HepG2 (cell line): ENCODE data around the gene MAP3K20. TPM values are rescaled to one million over a fixed set of nuclear protein-coding genes. Genes with fewer than 3 reads are reported as not detected.

ENCODE experiments used
- ATAC-seq: fragments of 200-7000 bp; cut with Tn5 transposase; 3 replicates; pipeline ENCODE4 v1.9.1; 2020; ENCODE audit warnings: mild to moderate bottlenecking, moderate library complexity
- BruUV-seq: library from RNA; stranded (reverse); fragments of 400-500 nt; replicated peaks from 2 replicates; lab custom pipeline; 2021; lab: Mats Ljungman, UMichigan
- CTCF ChIA-PET: fragments of 300-600 bp; formaldehyde crosslinking; extraction: SDS; loops from one replicate; lab custom pipeline; 2021; ENCODE audit warnings: low total read pairs, inconsistent platforms, low intra/inter-chr PET ratio; lab: Yijun Ruan, JAX
- POLR2A ChIA-PET: fragments of 350-600 bp; sonication (Branson Sonifier 250); formaldehyde crosslinking; loops from one replicate; lab custom pipeline; 2020; ENCODE audit warnings: antibody characterized with exemption, inconsistent platforms; lab: Yijun Ruan, JAX
- DNase-seq: peaks from one replicate; pipeline ENCODE4 v3.0.0-alpha.2; 2015; ENCODE audit warnings: low spot score
- FAIRE-seq: peaks from 3 replicates; lab custom pipeline; 2011; peaks lifted over from hg19 to GRCh38; lab: Jason Lieb, UNC
- H2AFZ ChIP-seq: one replicate; pipeline ENCODE4 v1.6.1; 2011; ENCODE audit warnings: low read length, inconsistent platforms
- H3K27ac ChIP-seq: fragments of 300-600 bp; 3 replicates; pipeline ENCODE4 v1.8.0; 2011; ENCODE audit warnings: mixed run types, mild to moderate bottlenecking, mixed read lengths, low read length, inconsistent platforms; ENCODE audit not compliant: insufficient read depth; ENCODE audit errors: extremely low read length
- H3K27me3 ChIP-seq, 2 experiments: fragments of 200-600 bp in 1 of 2; 2 replicates in 1 of 2; 3 replicates in 1 of 2; pipeline versions ENCODE4 v1.6.0 to v1.8.0; 2011; ENCODE audit warnings: low read length in 2 of 2, mild to moderate bottlenecking in 2 of 2, moderate library complexity in 2 of 2, inconsistent platforms in 1 of 2; ENCODE audit not compliant: insufficient read depth in 2 of 2, control insufficient read depth in 1 of 2
- H3K36me3 ChIP-seq, 2 experiments: fragments of 200-600 bp in 1 of 2; replicated peaks in 1 of 2; 2 replicates in 1 of 2; 3 replicates in 1 of 2; pipeline versions ENCODE4 v1.5.1 to v1.8.0; 2011; ENCODE audit warnings: low read length in 2 of 2, inconsistent platforms in 1 of 2; ENCODE audit not compliant: insufficient read depth in 2 of 2, control insufficient read depth in 1 of 2
- H3K4me1 ChIP-seq: 2 replicates; pipeline ENCODE4 v1.5.1; 2012; ENCODE audit warnings: low read length, inconsistent platforms; ENCODE audit not compliant: insufficient read depth
- H3K4me2 ChIP-seq: 2 replicates; pipeline ENCODE4 v1.6.0; 2011; ENCODE audit warnings: low read depth, low read length, inconsistent platforms
- H3K4me3 ChIP-seq, 3 experiments: fragments of 200-600 bp in 1 of 3; sonication (generic), shearing (Covaris generic) in 1 of 3; replicated peaks in 1 of 3; 2 replicates each; pipeline ENCODE4 v1.5.1; 2011 to 2016; ENCODE audit warnings: low read length in 3 of 3, inconsistent platforms in 2 of 3, low read depth in 2 of 3, mild to moderate bottlenecking in 2 of 3, control low read depth in 1 of 3, mixed read lengths in 1 of 3; ENCODE audit not compliant: insufficient read depth in 1 of 3
- H3K79me2 ChIP-seq: one replicate; pipeline ENCODE4 v1.6.1; 2011; ENCODE audit warnings: low read length, inconsistent platforms; ENCODE audit not compliant: insufficient read depth
- H3K9ac ChIP-seq: 2 replicates; pipeline ENCODE4 v1.6.0; 2011; ENCODE audit warnings: mild to moderate bottlenecking, low read depth, low read length, inconsistent platforms; ENCODE audit not compliant: insufficient read depth
- H3K9me3 ChIP-seq: 2 replicates; pipeline ENCODE4 v1.5.1; 2012; ENCODE audit warnings: mild to moderate bottlenecking, low read length
- H4K20me1 ChIP-seq: 2 replicates; pipeline ENCODE4 v1.6.0; 2011; ENCODE audit warnings: inconsistent platforms, mild to moderate bottlenecking, low read length, moderate library complexity; ENCODE audit not compliant: insufficient read depth
- ATF4 ChIP-seq, 2 experiments: fragments of 450-650 bp in 1 of 2; sonication (generic) in 1 of 2; formaldehyde crosslinking; IDR thresholded peaks; 2 replicates each; pipeline versions ENCODE4 v1.5.0 to v1.8.0; 2020 to 2022; ENCODE audit warnings: mild to moderate bottlenecking in 1 of 2, missing genetic modification reagents in 1 of 2
- NFE2L1 ChIP-seq: sonication (generic); formaldehyde crosslinking; IDR thresholded peaks from 2 replicates; pipeline ENCODE4 v1.4.0; 2020; ENCODE audit warnings: missing genetic modification reagents, mild to moderate bottlenecking, borderline replicate concordance
- POLR2A ChIP-seq, 2 experiments: IDR thresholded peaks; 2 replicates each; pipeline ENCODE4 v1.6.1; 2011; ENCODE audit warnings: low read depth in 2 of 2, low read length in 2 of 2, mild to moderate bottlenecking in 1 of 2, moderate library complexity in 1 of 2; ENCODE audit not compliant: insufficient read depth in 1 of 2
- WGBS: methylation state at CpG from one replicate; pipeline ENCODE4 v1.1.6; 2017; ENCODE audit warnings: low lambda C conversion rate; 5-methylcytosine and 5-hydroxymethylcytosine counted together
- in situ Hi-C: cut with HindIII; loops from 2 replicates; pipeline ENCODE4 v1.10.0; 2017; ENCODE audit warnings: low pct_unique_long_range_greater_than_20kb; ENCODE audit not compliant: extremely low pct_ligation_motif_present
- intact Hi-C: fragments of 100-400 bp; cut with micrococcal nuclease; formaldehyde crosslinking; loops from one replicate; pipeline ENCODE4 v1.10.0; 2022; ENCODE audit not compliant: unreplicated experiment
- polyA plus RNA-seq, 8 experiments: library from polyadenylated mRNA; depleted of rRNA in 3 of 8; stranded (reverse) in 7 of 8; unstranded in 1 of 8; fragments of >200 nt; fragmentation: Illumina TruSeq in 4 of 8; extraction: Trizol in 4 of 8; gene quantifications; 2 replicates each; pipeline versions ENCODE4 v1.2.1 to v1.2.3, GENCODE V29; 2011 to 2016; ENCODE audit warnings: low read depth in 4 of 8, missing spikeins in 1 of 8, mixed read lengths in 1 of 8; ENCODE audit not compliant: insufficient read depth in 1 of 8
- total RNA-seq, 5 experiments: library from RNA; depleted of rRNA; stranded (reverse); fragments of >200 nt; fragmentation: Illumina TruSeq; extraction: Trizol; gene quantifications; 2 replicates each; pipeline ENCODE4 v1.2.3, GENCODE V29; 2016; ENCODE audit warnings: low read depth in 1 of 5
- TF ChIP-seq, protein P1 (sequence below), 2 experiments: sonication (generic) in 1 of 2; formaldehyde crosslinking in 1 of 2; IDR thresholded peaks; 2 replicates each; pipeline versions ENCODE4 v1.5.1 to v1.6.1; 2011 to 2020; ENCODE audit warnings: borderline replicate concordance in 1 of 2, low read depth in 1 of 2, low read length in 1 of 2, mild to moderate bottlenecking in 1 of 2, missing genetic modification reagents in 1 of 2, moderate library complexity in 1 of 2

The MAP3K20 gene
- total and polyA plus RNA-seq, 2 of the 13 experiments (the other 11 are each of a cell fraction or from before 2014, with no cell fraction given), result 5.2 to 13.5 TPM

DNA sequence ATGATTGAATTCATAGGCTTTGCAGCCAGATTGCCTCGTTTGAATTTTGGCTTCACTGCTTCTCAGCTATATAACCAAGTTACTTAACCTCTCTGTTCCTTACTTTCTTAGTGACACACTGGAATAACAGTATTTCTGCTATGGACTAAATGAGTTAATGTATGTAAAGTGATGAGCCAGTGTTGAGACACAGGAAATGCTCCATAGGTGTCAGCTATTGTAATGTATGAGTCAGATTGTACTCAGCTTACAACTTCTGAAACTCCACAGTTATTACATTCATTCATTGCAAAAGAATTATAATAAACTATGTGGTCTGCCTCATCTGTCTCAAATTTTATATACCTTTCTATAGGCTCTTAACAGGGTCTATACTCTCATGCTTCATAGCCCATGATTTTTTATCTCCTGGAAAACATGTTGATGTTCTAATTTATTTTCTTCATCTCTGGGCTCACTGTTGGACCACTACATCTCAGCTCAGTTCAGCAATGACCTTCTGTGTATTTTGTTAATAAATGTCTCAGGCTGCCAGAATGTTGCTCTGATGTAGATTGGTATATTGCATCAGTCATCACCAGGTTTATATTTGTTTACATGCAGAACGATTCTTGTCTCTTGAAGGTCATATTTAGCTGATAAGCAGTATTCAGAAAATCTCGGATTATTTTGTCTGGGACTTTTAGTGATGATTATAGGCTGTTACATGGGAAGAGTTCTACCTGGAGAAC, 76.2 kb downstream of the MAP3K20 start:
- Histone ChIP-seq H3K4me1 (no peaks in the 10 kb centered on the region), H3K27ac (no peak overlapping the region), H3K79me2 (no peaks in the 10 kb centered on the region), H3K36me3 (no peaks in the 10 kb centered on the region), H3K4me3 (no peak overlapping the region), H2AFZ (no peak overlapping the region), H3K4me2 (no peak overlapping the region), H4K20me1 (no peaks in the 10 kb centered on the region), H3K27me3 (no peaks in the 10 kb centered on the region), H3K9ac (no peak overlapping the region), H3K9me3 (no peaks in the 10 kb centered on the region)
- 43% methylated on average over 3 of the region's 3 CpGs for WGBS
- BruUV-seq, result no TSS peak
- no peak for ATAC-seq
- ChIA-PET POLR2A (no interaction called here), CTCF (no interaction called here)
- FAIRE-seq, result peak; percentile 37
- DNase-seq, result no peak
- in situ Hi-C loops (no loop called here), intact Hi-C loops (no loop called here)
- peak in 1 of 2 experiments; percentile 64; a peak in 2 of 4 replicates for TF ChIP-seq ATF4 (CRISPR knock-in tag; IDR thresholded peaks at IDR 0.05)
- no peak for TF ChIP-seq POLR2A (IDR thresholded peaks at IDR 0.05; ENCODE audit: insufficient read depth in 1 of 2, low read depth in 2 of 2, low read length in 2 of 2)

DNA sequence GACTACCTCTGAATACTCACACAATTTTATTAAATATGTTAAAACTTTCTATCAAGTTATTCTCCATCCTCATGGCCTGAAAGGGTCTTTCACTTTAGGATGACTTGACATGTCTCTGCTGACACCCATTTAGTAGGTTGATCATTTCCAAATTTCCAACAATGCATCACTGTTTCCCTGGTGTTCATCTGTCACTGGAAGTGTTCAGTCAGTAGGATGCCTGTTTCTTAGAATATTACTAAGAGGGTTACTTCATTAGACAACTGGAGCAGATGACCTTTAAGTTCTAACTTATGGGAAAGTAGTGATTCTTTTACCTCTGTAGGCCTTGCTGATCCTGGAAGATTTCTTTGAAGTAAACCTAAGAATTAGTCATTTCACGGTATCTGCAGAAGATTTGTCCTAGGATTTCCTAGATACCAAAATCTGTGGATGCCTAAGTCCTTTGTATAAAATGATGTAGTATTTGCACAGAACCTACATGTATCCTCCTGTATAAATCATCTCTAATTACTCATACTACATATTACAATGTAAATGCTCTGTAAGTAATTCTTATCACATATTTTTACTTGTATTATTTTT, 77.7 kb downstream of the MAP3K20 start:
- Histone ChIP-seq H3K9ac (no peak overlapping the region), H3K4me1 (no peaks in the 10 kb centered on the region), H3K27me3 (no peaks in the 10 kb centered on the region), H3K36me3 (no peaks in the 10 kb centered on the region), H3K4me2 (no peak overlapping the region), H4K20me1 (no peaks in the 10 kb centered on the region), H3K4me3 (no peak overlapping the region), H3K9me3 (no peaks in the 10 kb centered on the region), H3K79me2 (no peaks in the 10 kb centered on the region), H2AFZ (no peak overlapping the region), H3K27ac (no peak overlapping the region)
- in situ Hi-C loops (no loop called here), intact Hi-C loops (no loop called here)
- BruUV-seq, result no TSS peak
- FAIRE-seq, result no peak
- ChIA-PET POLR2A (no interaction called here), CTCF (no interaction called here)
- 100% methylated on average over 1 of the region's 1 CpG for WGBS
- no peak for TF ChIP-seq NFE2L1 (CRISPR knock-in tag)
- TF ChIP-seq, protein P1, sequence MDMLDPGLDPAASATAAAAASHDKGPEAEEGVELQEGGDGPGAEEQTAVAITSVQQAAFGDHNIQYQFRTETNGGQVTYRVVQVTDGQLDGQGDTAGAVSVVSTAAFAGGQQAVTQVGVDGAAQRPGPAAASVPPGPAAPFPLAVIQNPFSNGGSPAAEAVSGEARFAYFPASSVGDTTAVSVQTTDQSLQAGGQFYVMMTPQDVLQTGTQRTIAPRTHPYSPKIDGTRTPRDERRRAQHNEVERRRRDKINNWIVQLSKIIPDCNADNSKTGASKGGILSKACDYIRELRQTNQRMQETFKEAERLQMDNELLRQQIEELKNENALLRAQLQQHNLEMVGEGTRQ (IDR thresholded peaks at IDR 0.05; ENCODE audit: low read depth, low read length), result no peak
- TF ChIP-seq, protein P1 (CRISPR knock-in tag; IDR thresholded peaks at IDR 0.05; ENCODE audit: borderline replicate concordance), result no peak
- ATAC-seq, result no peak
- no peak for DNase-seq
